Body of pancreas (tissue), 4 donors: ENCODE data around the gene FOSB.

Experiments used
- POLR2A ChIP-seq, 3 donors: fragments of 450-650 bp; IDR thresholded peaks; one replicate each; pipeline ENCODE4 v1.6.1; 2016; ENCODE audit warnings: antibody characterized with exemption in 3 of 3, mild to moderate bottlenecking in 2 of 3
- TF ChIP-seq, protein P1 (sequence below), 7 experiments: fragments of 450-650 bp in 4 of 7; fragments of 200-600 bp in 3 of 7; sonication (generic) in 3 of 7; IDR thresholded peaks; one replicate each; pipeline ENCODE4 v1.5.1; 2016 to 2019; ENCODE audit warnings: antibody characterized with exemption in 7 of 7

DNA sequence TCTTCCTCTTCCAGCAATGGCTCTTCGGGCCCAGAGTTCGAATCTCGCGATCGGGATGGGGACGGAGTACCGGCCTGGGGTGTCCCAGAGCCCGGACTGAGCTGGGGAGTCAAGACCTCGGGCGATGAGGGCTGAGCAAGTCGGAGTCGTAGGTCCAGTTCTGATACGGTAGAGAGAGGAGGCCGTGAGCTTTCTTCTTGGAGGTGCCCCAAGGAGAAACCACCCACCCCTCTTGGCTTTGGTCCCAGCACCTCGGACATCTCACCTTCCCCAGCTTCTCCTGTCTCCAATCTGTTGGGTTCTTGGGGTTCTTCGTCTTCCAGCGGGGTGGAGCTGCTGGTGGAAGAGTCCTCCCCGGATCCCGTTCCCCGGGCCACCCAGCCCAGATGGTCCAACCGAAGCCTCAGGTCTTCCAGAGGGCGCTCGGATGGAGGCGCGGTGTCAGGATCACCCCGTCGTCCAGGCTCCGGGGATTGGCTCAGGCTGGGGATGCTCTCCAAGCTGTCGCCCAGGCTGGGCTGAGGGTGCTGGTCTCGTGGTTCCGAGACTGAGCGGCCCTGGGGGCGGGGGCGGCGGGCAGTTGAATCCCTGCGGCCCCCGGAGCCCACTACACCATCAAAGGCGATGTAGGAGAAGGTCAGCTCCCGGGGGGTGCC lies 26.6 kb downstream of the FOSB start:
- TF ChIP-seq, protein P1, sequence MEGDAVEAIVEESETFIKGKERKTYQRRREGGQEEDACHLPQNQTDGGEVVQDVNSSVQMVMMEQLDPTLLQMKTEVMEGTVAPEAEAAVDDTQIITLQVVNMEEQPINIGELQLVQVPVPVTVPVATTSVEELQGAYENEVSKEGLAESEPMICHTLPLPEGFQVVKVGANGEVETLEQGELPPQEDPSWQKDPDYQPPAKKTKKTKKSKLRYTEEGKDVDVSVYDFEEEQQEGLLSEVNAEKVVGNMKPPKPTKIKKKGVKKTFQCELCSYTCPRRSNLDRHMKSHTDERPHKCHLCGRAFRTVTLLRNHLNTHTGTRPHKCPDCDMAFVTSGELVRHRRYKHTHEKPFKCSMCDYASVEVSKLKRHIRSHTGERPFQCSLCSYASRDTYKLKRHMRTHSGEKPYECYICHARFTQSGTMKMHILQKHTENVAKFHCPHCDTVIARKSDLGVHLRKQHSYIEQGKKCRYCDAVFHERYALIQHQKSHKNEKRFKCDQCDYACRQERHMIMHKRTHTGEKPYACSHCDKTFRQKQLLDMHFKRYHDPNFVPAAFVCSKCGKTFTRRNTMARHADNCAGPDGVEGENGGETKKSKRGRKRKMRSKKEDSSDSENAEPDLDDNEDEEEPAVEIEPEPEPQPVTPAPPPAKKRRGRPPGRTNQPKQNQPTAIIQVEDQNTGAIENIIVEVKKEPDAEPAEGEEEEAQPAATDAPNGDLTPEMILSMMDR (IDR thresholded peaks at IDR 0.05), result no peak
- TF ChIP-seq POLR2A (IDR thresholded peaks at IDR 0.05), result no peak
